ENCODE measurements around the gene EPGN. TPM values are rescaled to one million over a fixed set of nuclear protein-coding genes. Genes with fewer than 3 reads are reported as not detected.

EPGN gene
- total RNA-seq, 3 donors from 2014 or later, result 0.33 to 2.0 TPM; not detected in 1

GRCh38 chr4:74318276-74318675 lies 10.0 kb downstream of the EPGN start:
- H3K27ac ChIP-seq, result no peak overlapping the region
- H3K9me3 ChIP-seq, result no peaks in the 10 kb centered on the region
- H3K27me3 ChIP-seq, result no peaks in the 10 kb centered on the region
- no peaks in the 10 kb centered on the region for H3K36me3 ChIP-seq
- H3K4me1 ChIP-seq, result no peaks in the 10 kb centered on the region
- TF ChIP-seq POLR2A (IDR thresholded peaks at IDR 0.05) (no peak), CTCF (IDR thresholded peaks at IDR 0.05) (no peak), POLR2AphosphoS5 (IDR thresholded peaks at IDR 0.05) (no peak)
- H3K4me3 ChIP-seq, result no peak overlapping the region
- intact Hi-C loops (cut with DNase I; ENCODE audit: low total_unique reads), result no loop called here
- no peak for DNase-seq (ENCODE audit: low spot score in 2 of 2)

GRCh38 chr4:74319470-74319869 lies 11.2 kb downstream of the EPGN start:
- no peak overlapping the region for H3K27ac ChIP-seq
- intact Hi-C loops (cut with DNase I; ENCODE audit: low total_unique reads), result no loop called here
- H3K9me3 ChIP-seq, result no peaks in the 10 kb centered on the region
- no peaks in the 10 kb centered on the region for H3K4me1 ChIP-seq
- no peak for DNase-seq (ENCODE audit: low spot score in 2 of 2)
- H3K36me3 ChIP-seq, result no peaks in the 10 kb centered on the region
- no peak overlapping the region for H3K4me3 ChIP-seq
- TF ChIP-seq POLR2A (IDR thresholded peaks at IDR 0.05) (no peak), CTCF (IDR thresholded peaks at IDR 0.05) (no peak), POLR2AphosphoS5 (IDR thresholded peaks at IDR 0.05) (no peak)
- H3K27me3 ChIP-seq, result no peaks in the 10 kb centered on the region

- no peaks in the 10 kb centered on the region for H3K36me3 ChIP-seq
- TF ChIP-seq POLR2AphosphoS5 (IDR thresholded peaks at IDR 0.05) (no peak), POLR2A (IDR thresholded peaks at IDR 0.05) (no peak), CTCF (IDR thresholded peaks at IDR 0.05) (peak in 2 of 3 donors; percentile 41 to 63)
- H3K27ac ChIP-seq, result no peak overlapping the region
- intact Hi-C loops (cut with DNase I; ENCODE audit: low total_unique reads), result no loop called here
- H3K27me3 ChIP-seq, result no peaks in the 10 kb centered on the region
- peak in 1 of 2 donors; percentile 55 for DNase-seq (ENCODE audit: low spot score in 2 of 2)
- H3K4me1 ChIP-seq, result no peaks in the 10 kb centered on the region
- no peak overlapping the region for H3K4me3 ChIP-seq
- H3K9me3 ChIP-seq, result no peaks in the 10 kb centered on the region
These were observed 12.4 kb downstream of the EPGN start for GRCh38 chr4:74320559-74321118.

- Histone ChIP-seq H3K27ac (no peak overlapping the region), H3K27me3 (no peaks in the 10 kb centered on the region), H3K36me3 (no peaks in the 10 kb centered on the region), H3K9me3 (no peaks in the 10 kb centered on the region), H3K4me3 (no peak overlapping the region), H3K4me1 (no peaks in the 10 kb centered on the region)
- no peak for DNase-seq (ENCODE audit: low spot score in 2 of 2)
- no peak for TF ChIP-seq POLR2A (IDR thresholded peaks at IDR 0.05)
- TF ChIP-seq POLR2AphosphoS5 (IDR thresholded peaks at IDR 0.05), result no peak
- no peak for TF ChIP-seq CTCF (IDR thresholded peaks at IDR 0.05)
- intact Hi-C loops (cut with DNase I; ENCODE audit: low total_unique reads), result no loop called here
These were observed 14.0 kb downstream of the EPGN start for GRCh38 chr4:74322301-74322700.

GRCh38 chr4:74323663-74324062 lies 15.4 kb downstream of the EPGN start:
- intact Hi-C loops (cut with DNase I; ENCODE audit: low total_unique reads), result no loop called here
- Histone ChIP-seq H3K4me3 (no peak overlapping the region), H3K4me1 (no peaks in the 10 kb centered on the region), H3K27ac (no peak overlapping the region), H3K36me3 (no peaks in the 10 kb centered on the region), H3K27me3 (no peaks in the 10 kb centered on the region), H3K9me3 (no peaks in the 10 kb centered on the region)
- TF ChIP-seq POLR2A (IDR thresholded peaks at IDR 0.05) (no peak), CTCF (IDR thresholded peaks at IDR 0.05) (no peak)
- DNase-seq (ENCODE audit: low spot score in 2 of 2), result no peak

Measured in breast epithelium (tissue), 4 donors.